ENCODE results near the gene LDLRAD3. TPM values are rescaled to one million over a fixed set of nuclear protein-coding genes. Genes with fewer than 3 reads are reported as not detected.

The LDLRAD3 gene
- total RNA-seq, 1 donor from 2014 or later, result 14.9 TPM

DNA sequence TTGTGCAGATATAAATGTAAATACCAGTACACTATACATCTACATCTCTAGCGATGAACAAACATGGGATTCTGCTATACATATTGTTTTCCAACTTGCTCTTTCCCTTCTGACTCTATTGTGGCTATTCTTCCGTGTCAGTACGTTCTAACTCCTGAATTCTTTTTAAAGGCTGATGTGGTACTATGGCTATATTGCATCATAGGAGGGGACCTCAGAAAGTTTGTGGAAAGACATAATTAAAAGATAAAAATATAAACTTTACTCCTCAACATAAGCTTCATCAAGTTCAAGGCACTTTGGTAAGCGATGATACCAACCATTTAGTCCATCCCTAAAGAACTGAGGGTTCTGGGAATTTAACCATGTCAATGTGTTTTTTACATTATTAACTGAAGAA lies 72.8 kb downstream of the LDLRAD3 start:
- TF ChIP-seq EZH2 (IDR thresholded peaks at IDR 0.05; ENCODE audit: insufficient read depth, low read length), result no peak
- TF ChIP-seq, protein P1, sequence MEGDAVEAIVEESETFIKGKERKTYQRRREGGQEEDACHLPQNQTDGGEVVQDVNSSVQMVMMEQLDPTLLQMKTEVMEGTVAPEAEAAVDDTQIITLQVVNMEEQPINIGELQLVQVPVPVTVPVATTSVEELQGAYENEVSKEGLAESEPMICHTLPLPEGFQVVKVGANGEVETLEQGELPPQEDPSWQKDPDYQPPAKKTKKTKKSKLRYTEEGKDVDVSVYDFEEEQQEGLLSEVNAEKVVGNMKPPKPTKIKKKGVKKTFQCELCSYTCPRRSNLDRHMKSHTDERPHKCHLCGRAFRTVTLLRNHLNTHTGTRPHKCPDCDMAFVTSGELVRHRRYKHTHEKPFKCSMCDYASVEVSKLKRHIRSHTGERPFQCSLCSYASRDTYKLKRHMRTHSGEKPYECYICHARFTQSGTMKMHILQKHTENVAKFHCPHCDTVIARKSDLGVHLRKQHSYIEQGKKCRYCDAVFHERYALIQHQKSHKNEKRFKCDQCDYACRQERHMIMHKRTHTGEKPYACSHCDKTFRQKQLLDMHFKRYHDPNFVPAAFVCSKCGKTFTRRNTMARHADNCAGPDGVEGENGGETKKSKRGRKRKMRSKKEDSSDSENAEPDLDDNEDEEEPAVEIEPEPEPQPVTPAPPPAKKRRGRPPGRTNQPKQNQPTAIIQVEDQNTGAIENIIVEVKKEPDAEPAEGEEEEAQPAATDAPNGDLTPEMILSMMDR (IDR thresholded peaks at IDR 0.05; ENCODE audit: insufficient read depth, low read depth, low read length), result no peak
- Mint-ChIP-seq H3K27me3 (ENCODE audit: low read depth, unreplicated experiment) (no peaks in the 10 kb centered on the region), H3K36me3 (ENCODE audit: low read depth, unreplicated experiment) (no peaks in the 10 kb centered on the region), H3K4me1 (ENCODE audit: low read depth, unreplicated experiment) (peaks cover 18% of the 10 kb centered on the region), H3K4me3 (ENCODE audit: unreplicated experiment) (no peak overlapping the region), H3K27ac (ENCODE audit: unreplicated experiment) (no peak overlapping the region), H3K9me3 (ENCODE audit: unreplicated experiment) (peaks cover 1% of the 10 kb centered on the region)
- FAIRE-seq (no peak), DNase-seq (ENCODE audit: low read depth) (no peak)
- H3K9ac ChIP-seq (ENCODE audit: low read length), result no peak overlapping the region
- no peaks in the 10 kb centered on the region for H3K27me3 ChIP-seq (ENCODE audit: insufficient read depth, low read length)
- H3K4me2 ChIP-seq (ENCODE audit: low read length), result no peak overlapping the region
- no peak overlapping the region for H3K27ac ChIP-seq (ENCODE audit: low read depth, low read length)
- H3K9me3 ChIP-seq (ENCODE audit: insufficient read depth, low read depth, low read length), result no peaks in the 10 kb centered on the region
- H3K36me3 ChIP-seq (ENCODE audit: insufficient read depth, low read length), result no peaks in the 10 kb centered on the region
- H3K4me1 ChIP-seq (ENCODE audit: insufficient read depth, low read length), result no peaks in the 10 kb centered on the region
- peaks cover 8% of the 10 kb centered on the region for H3K79me2 ChIP-seq (ENCODE audit: insufficient read depth, low read length)
- H4K20me1 ChIP-seq (ENCODE audit: insufficient read depth, low read length), result no peaks in the 10 kb centered on the region
- H3K4me3 ChIP-seq (ENCODE audit: insufficient read depth, low read depth, low read length), result no peak overlapping the region
- H2AFZ ChIP-seq (ENCODE audit: low read depth, low read length), result no peak overlapping the region

DNA sequence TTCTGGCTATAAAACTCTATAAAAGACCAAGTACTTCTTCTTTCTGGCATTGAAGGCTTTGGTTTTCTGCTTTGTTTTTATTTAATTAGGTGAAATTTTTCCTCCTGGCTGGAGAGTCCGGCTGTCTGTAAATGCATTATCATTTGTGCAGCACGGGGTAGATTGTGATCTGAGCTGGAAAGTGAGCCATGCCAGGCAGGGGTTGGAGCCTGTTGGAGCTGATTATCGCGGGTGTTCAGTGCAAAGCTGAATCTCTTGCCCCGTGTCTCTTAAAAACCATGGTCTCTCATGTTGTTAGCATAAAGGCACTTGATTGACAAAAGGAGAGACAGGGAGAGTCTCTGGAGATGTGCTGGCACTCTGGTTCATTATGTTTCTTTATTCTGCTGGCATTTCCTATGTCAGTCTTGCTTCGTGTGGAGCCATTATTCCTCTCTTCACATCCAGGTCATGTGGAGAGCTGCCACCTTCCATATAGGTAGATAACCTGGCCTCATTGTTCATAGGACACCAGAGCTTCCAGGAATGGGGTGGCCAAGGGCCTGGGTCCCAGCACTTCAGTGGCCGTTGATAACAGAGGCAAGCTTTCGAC lies 75.2 kb downstream of the LDLRAD3 start:
- peaks cover 4% of the 10 kb centered on the region for H3K79me2 ChIP-seq (ENCODE audit: insufficient read depth, low read length)
- DNase-seq (ENCODE audit: low read depth), result no peak

DNA sequence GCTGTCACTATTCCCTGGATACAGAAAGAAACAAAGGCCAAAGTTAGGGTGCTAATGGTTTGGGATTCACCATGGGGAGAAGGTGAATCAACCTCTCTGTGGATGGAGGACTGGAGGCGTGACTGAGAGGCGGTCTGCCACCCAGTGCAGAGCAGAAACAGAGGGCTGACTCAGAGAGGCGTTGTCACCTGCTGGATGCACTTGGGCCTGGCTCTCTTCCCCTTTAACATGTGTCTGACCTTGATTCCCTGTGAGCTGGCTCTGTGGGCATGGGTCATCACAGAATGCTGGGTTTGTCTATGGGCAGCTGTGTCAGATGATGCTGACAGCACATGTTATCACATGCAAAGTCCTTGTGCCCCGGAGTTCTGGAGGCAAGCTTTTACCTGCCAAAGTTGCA lies 75.9 kb downstream of the LDLRAD3 start:
- FAIRE-seq (no peak), DNase-seq (ENCODE audit: low read depth) (no peak)
- Mint-ChIP-seq H3K4me1 (ENCODE audit: low read depth, unreplicated experiment) (peaks cover 26% of the 10 kb centered on the region), H3K27ac (ENCODE audit: unreplicated experiment) (no peak overlapping the region), H3K27me3 (ENCODE audit: low read depth, unreplicated experiment) (no peaks in the 10 kb centered on the region), H3K36me3 (ENCODE audit: low read depth, unreplicated experiment) (no peaks in the 10 kb centered on the region), H3K9me3 (ENCODE audit: unreplicated experiment) (no peaks in the 10 kb centered on the region), H3K4me3 (ENCODE audit: unreplicated experiment) (no peak overlapping the region)
- H3K79me2 ChIP-seq (ENCODE audit: insufficient read depth, low read length), result no peaks in the 10 kb centered on the region
- H3K27ac ChIP-seq (ENCODE audit: low read depth, low read length), result no peak overlapping the region
- no peak overlapping the region for H3K4me3 ChIP-seq (ENCODE audit: insufficient read depth, low read depth, low read length)
- TF ChIP-seq, protein P1 (IDR thresholded peaks at IDR 0.05; ENCODE audit: insufficient read depth, low read depth, low read length), result no peak
- TF ChIP-seq EZH2 (IDR thresholded peaks at IDR 0.05; ENCODE audit: insufficient read depth, low read length), result no peak
- no peaks in the 10 kb centered on the region for H3K27me3 ChIP-seq (ENCODE audit: insufficient read depth, low read length)
- H3K4me1 ChIP-seq (ENCODE audit: insufficient read depth, low read length), result peaks cover 3% of the 10 kb centered on the region
- H4K20me1 ChIP-seq (ENCODE audit: insufficient read depth, low read length), result peaks cover 4% of the 10 kb centered on the region
- H3K36me3 ChIP-seq (ENCODE audit: insufficient read depth, low read length), result no peaks in the 10 kb centered on the region
- no peaks in the 10 kb centered on the region for H3K9me3 ChIP-seq (ENCODE audit: insufficient read depth, low read depth, low read length)
- H3K9ac ChIP-seq (ENCODE audit: low read length), result no peak overlapping the region
- no peak overlapping the region for H3K4me2 ChIP-seq (ENCODE audit: low read length)
- H2AFZ ChIP-seq (ENCODE audit: low read depth, low read length), result no peak overlapping the region

More for the DNA sequence above, 75.2 kb downstream of the LDLRAD3 start:
- Histone ChIP-seq H3K4me1 (ENCODE audit: insufficient read depth, low read length) (peaks cover 3% of the 10 kb centered on the region), H3K4me3 (ENCODE audit: insufficient read depth, low read depth, low read length) (no peak overlapping the region), H2AFZ (ENCODE audit: low read depth, low read length) (no peak overlapping the region), H3K9me3 (ENCODE audit: insufficient read depth, low read depth, low read length) (no peaks in the 10 kb centered on the region), H3K9ac (ENCODE audit: low read length) (no peak overlapping the region), H4K20me1 (ENCODE audit: insufficient read depth, low read length) (no peaks in the 10 kb centered on the region), H3K27me3 (ENCODE audit: insufficient read depth, low read length) (no peaks in the 10 kb centered on the region), H3K4me2 (ENCODE audit: low read length) (no peak overlapping the region), H3K36me3 (ENCODE audit: insufficient read depth, low read length) (no peaks in the 10 kb centered on the region), H3K27ac (ENCODE audit: low read depth, low read length) (no peak overlapping the region)
- H3K36me3 Mint-ChIP-seq (ENCODE audit: low read depth, unreplicated experiment), result no peaks in the 10 kb centered on the region
- no peak overlapping the region for H3K27ac Mint-ChIP-seq (ENCODE audit: unreplicated experiment)
- H3K4me3 Mint-ChIP-seq (ENCODE audit: unreplicated experiment), result no peak overlapping the region
- H3K27me3 Mint-ChIP-seq (ENCODE audit: low read depth, unreplicated experiment), result no peaks in the 10 kb centered on the region
- FAIRE-seq, result no peak
- H3K9me3 Mint-ChIP-seq (ENCODE audit: unreplicated experiment), result no peaks in the 10 kb centered on the region
- H3K4me1 Mint-ChIP-seq (ENCODE audit: low read depth, unreplicated experiment), result peaks cover 23% of the 10 kb centered on the region
- TF ChIP-seq EZH2 (IDR thresholded peaks at IDR 0.05; ENCODE audit: insufficient read depth, low read length), result no peak
- TF ChIP-seq, protein P1 (IDR thresholded peaks at IDR 0.05; ENCODE audit: insufficient read depth, low read depth, low read length), result no peak
